Stimulated activated effector memory CD8-positive, alpha-beta T cell treated with anti-CD3 and anti-CD28 coated beads, Interleukin-12 subunit alpha, Interleukin-12 subunit beta, amount 100 ng/mL, for 72 hours (primary cell): ENCODE results near the gene SNU13.
"Not testable (repeated sequence)": the region's sequence is repeated elsewhere in the genome, so short reads cannot be mapped to it uniquely, and the experiment has no call there.

Source experiments
- ATAC-seq: fragments of 150-1000 bp; cut with Tn5 transposase; 2 replicates; pipeline ENCODE4 v1.10.0; 2021
- DNase-seq, 2 donors: peaks; one replicate each; pipeline ENCODE4 v3.0.0; 2021 to 2022; ENCODE audit warnings: low spot score in 2 of 2
- H3K27ac Mint-ChIP-seq: one replicate; pipeline ENCODE4 v1.8.0; 2022; ENCODE audit warnings: mild to moderate bottlenecking, mixed read lengths
- H3K36me3 Mint-ChIP-seq: one replicate; pipeline ENCODE4 v1.8.0; 2022; ENCODE audit warnings: mild to moderate bottlenecking, mixed read lengths
- H3K4me1 Mint-ChIP-seq: one replicate; pipeline ENCODE4 v1.8.0; 2022; ENCODE audit warnings: mixed read lengths
- H3K4me3 Mint-ChIP-seq: one replicate; pipeline ENCODE4 v1.8.0; 2022; ENCODE audit warnings: mild to moderate bottlenecking, mixed read lengths
- H3K9me3 Mint-ChIP-seq: one replicate; pipeline ENCODE4 v1.8.0; 2022; ENCODE audit warnings: mixed read lengths

SNU13 gene

GRCh38 chr22:41690476-41690875, 1.8 kb upstream of the SNU13 start:
- H3K27ac Mint-ChIP-seq, result peak overlapping the region; percentile 98
- peaks cover 7% of the 10 kb centered on the region for H3K36me3 Mint-ChIP-seq
- H3K9me3 Mint-ChIP-seq, result no peaks in the 10 kb centered on the region
- no peak for ATAC-seq
- peak overlapping the region; percentile 96 for H3K4me3 Mint-ChIP-seq
- H3K4me1 Mint-ChIP-seq, result peaks cover 26% of the 10 kb centered on the region
- no peak for DNase-seq

DNA sequence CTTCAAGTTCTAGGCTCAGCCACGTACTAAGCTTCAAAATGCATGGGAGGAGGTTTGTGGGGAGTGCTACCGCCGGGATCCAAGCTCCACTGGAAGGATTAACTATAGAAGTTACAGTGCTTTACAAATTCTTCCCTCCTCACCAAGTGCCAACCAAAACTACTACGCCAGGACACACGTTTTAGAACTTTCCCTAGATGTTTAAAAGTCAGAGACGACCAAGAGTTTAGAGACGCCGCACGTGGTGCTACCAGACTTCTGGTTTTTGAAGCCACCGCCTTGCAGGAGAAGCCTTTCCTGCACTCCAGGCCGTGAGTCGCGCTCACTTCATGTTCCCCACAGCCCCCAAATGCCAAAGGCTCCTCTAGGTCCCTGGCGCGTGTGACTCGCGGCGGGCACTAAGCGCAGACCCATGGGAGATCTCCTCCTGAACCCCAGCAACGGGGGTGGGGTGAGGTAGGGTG, 734 bp downstream of the SNU13 start:
- DNase-seq (no peak), ATAC-seq (peak; percentile 39)
- H3K36me3 Mint-ChIP-seq, result peaks cover 12% of the 10 kb centered on the region

GRCh38 chr22:41686890-41687289, 1.8 kb downstream of the SNU13 start:
- not testable (repeated sequence) for H3K9me3 Mint-ChIP-seq, ATAC-seq, DNase-seq
- Mint-ChIP-seq H3K4me3 (peak overlapping the region; percentile 96), H3K36me3 (peaks cover 21% of the 10 kb centered on the region), H3K4me1 (peaks cover 31% of the 10 kb centered on the region), H3K27ac (peak overlapping the region; percentile 98)

More for the DNA sequence above, 734 bp downstream of the SNU13 start:
- peak overlapping the region; percentile 96 for H3K4me3 Mint-ChIP-seq
- H3K4me1 Mint-ChIP-seq, result peaks cover 26% of the 10 kb centered on the region
- H3K9me3 Mint-ChIP-seq, result no peaks in the 10 kb centered on the region
- peak overlapping the region; percentile 98 for H3K27ac Mint-ChIP-seq

GRCh38 chr22:41684194-41684593, 4.5 kb downstream of the SNU13 start:
- DNase-seq (no peak), ATAC-seq (no peak)
- Mint-ChIP-seq H3K4me3 (no peak overlapping the region), H3K4me1 (peaks cover 25% of the 10 kb centered on the region), H3K9me3 (no peaks in the 10 kb centered on the region), H3K27ac (peak overlapping the region; percentile 29), H3K36me3 (peaks cover 48% of the 10 kb centered on the region)

GRCh38 chr22:41683616-41684015, 5.1 kb downstream of the SNU13 start:
- ATAC-seq (no peak), DNase-seq (no peak)
- Mint-ChIP-seq H3K27ac (no peak overlapping the region), H3K4me1 (peaks cover 22% of the 10 kb centered on the region), H3K36me3 (peaks cover 49% of the 10 kb centered on the region), H3K4me3 (peak overlapping the region; percentile 98), H3K9me3 (no peaks in the 10 kb centered on the region)

DNA sequence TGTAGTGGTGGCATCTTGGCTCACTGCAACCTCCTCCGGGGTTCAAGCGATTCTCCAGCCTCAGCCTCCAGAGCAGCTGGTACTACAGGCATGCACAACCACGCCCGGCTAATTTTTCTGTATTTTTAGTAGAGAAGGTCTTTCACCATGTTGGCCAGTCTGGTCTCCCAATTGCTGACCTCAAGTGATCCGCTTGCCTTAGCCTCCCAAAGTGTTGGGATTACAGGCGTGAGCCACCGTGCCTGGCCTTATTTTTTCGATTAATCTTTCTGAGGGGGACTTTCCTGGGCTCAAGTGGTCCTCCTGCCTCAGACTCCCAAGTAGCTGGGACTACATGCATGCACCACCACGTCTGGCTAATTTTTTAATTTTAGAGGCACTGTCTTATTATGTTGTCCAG, 5.6 kb downstream of the SNU13 start:
- Mint-ChIP-seq H3K4me1 (peaks cover 18% of the 10 kb centered on the region), H3K4me3 (peak overlapping the region; percentile 98), H3K36me3 (peaks cover 53% of the 10 kb centered on the region), H3K9me3 (no peaks in the 10 kb centered on the region), H3K27ac (peak overlapping the region; percentile 99)
- DNase-seq, result no peak
- no peak for ATAC-seq

GRCh38 chr22:41682033-41682807, 6.4 kb downstream of the SNU13 start:
- Mint-ChIP-seq H3K27ac (peak overlapping the region; percentile 99), H3K4me1 (peaks cover 18% of the 10 kb centered on the region), H3K9me3 (no peaks in the 10 kb centered on the region), H3K4me3 (peak overlapping the region; percentile 98), H3K36me3 (peaks cover 61% of the 10 kb centered on the region)
- DNase-seq (peak; percentile 73 to 91), ATAC-seq (peak; percentile 97)

DNA sequence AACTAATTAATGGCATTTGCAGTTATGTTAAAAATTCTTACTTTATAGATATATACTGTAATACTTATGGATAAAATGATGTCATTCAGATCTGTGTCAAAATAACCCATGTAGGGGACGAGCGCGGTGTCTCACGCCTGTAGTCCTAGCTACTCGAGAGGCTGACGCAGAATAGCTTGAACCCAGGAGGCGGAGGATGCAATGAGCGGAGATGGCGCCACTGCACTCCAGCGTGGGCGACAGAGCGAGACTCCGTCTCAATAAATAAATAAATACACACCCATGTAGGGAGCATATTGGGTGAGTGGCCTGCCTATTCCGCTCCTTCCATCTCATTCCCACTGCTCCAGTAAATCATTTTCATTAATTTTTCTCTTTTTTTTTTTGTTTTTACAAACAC, 7.1 kb downstream of the SNU13 start:
- Mint-ChIP-seq H3K36me3 (peaks cover 67% of the 10 kb centered on the region), H3K9me3 (no peaks in the 10 kb centered on the region), H3K4me1 (peaks cover 21% of the 10 kb centered on the region), H3K4me3 (peak overlapping the region; percentile 98), H3K27ac (peak overlapping the region; percentile 99)
- ATAC-seq (peak; percentile 69), DNase-seq (no peak)

GRCh38 chr22:41676134-41676533, 12.5 kb downstream of the SNU13 start:
- H3K27ac Mint-ChIP-seq, result peak overlapping the region; percentile 63
- H3K9me3 Mint-ChIP-seq, result no peaks in the 10 kb centered on the region
- H3K36me3 Mint-ChIP-seq, result peaks cover 99% of the 10 kb centered on the region

GRCh38 chr22:41674846-41675340, 13.8 kb downstream of the SNU13 start:
- no peaks in the 10 kb centered on the region for H3K9me3 Mint-ChIP-seq
- H3K4me3 Mint-ChIP-seq, result no peak overlapping the region

More at GRCh38 chr22:41676134-41676533, 12.5 kb downstream of the SNU13 start:
- DNase-seq (no peak), ATAC-seq (no peak)
- Mint-ChIP-seq H3K4me1 (peaks cover 26% of the 10 kb centered on the region), H3K4me3 (no peak overlapping the region)

DNA sequence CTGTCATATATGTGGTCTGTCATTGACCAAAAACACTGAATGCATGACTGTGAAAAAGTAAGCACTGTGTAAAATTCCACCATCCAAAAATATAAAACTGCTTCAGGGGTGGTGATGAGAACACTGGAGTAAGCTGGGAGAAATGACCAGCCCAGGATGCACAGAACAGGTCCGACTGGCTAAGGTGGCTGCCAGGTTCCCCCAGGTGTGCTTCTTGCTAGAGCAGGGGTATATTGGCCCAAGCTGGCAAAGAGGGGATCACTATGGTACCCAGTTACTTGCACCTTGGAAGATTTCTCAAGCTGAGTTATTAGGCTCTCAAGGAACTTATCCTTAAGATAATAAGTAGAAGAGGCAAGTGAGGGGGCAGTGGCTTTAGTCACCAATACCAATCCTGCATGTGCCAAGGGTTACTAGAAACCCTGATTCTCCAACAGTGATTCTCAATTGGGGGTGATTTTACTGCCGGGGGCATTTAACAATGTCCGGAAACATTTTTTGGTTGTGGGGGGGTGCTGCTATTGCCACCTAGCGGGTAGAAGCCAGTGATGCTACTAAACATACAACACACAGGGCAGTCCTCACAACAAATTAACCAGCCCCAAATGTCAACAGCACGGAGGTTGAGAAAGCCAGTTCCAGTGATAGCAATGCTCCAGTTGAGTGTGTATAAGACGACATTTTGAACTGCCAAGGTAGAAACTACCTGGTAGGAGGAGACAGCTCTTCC, 15.7 kb downstream of the SNU13 start:
- H3K4me3 Mint-ChIP-seq, result no peak overlapping the region
- DNase-seq (no peak), ATAC-seq (no peak)
- H3K9me3 Mint-ChIP-seq, result no peaks in the 10 kb centered on the region
- H3K27ac Mint-ChIP-seq, result no peak overlapping the region
- peaks cover 92% of the 10 kb centered on the region for H3K36me3 Mint-ChIP-seq
- H3K4me1 Mint-ChIP-seq, result peaks cover 20% of the 10 kb centered on the region

More at GRCh38 chr22:41674846-41675340, 13.8 kb downstream of the SNU13 start:
- DNase-seq (no peak), ATAC-seq (no peak)
- Mint-ChIP-seq H3K4me1 (peaks cover 21% of the 10 kb centered on the region), H3K36me3 (peaks cover 99% of the 10 kb centered on the region), H3K27ac (peak overlapping the region; percentile 84)

- Mint-ChIP-seq H3K4me1 (peaks cover 20% of the 10 kb centered on the region), H3K36me3 (peaks cover 92% of the 10 kb centered on the region)
- not testable (repeated sequence) for H3K27ac Mint-ChIP-seq, ATAC-seq, H3K9me3 Mint-ChIP-seq, DNase-seq, H3K4me3 Mint-ChIP-seq
These were observed 16.6 kb downstream of the SNU13 start for GRCh38 chr22:41672096-41672495.

DNA sequence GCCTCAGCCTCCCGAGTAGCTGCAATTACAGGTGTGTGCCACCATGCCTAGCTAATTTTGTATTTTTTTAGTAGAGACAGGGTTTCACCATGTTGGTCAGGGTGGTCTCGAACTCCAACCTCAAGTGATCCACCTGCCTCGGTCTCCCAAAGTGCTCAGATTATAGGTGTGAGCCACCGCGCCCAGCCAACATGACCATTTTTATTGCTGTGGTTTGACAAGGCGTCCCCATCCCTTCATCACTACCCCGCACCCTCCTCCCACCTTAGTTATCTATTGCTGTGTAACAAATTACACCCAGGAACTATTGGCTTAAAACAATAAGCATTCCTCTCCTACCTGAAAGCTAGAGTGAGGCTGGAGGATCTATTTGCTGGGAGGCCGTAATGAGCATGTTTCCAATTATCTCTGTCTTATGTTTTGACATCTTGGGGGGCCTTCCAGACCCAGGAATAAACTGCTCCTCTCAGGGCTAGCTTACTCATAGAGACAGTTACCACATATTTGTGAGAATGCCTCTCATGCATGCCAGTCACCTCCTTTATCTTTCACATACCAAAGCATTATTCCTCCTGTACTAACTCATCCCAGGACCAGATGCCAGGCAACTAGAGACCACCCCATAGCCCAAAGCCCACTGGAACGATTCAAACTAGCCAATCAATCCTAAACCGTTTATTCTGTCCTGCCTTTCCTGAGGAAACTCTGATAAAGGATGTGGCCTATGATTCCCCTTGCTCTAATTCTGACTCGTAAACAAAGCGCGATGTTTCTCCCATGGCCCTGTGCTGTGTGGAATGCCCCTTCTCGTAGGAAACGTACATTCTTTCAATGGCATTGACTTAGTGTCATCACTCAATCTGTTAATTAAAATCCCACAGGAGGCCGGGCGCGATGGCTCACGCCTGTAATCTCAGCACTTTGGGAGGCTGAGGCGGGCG, 19.4 kb downstream of the SNU13 start:
- DNase-seq, result no peak
- H3K36me3 Mint-ChIP-seq, result peaks cover 82% of the 10 kb centered on the region
- ATAC-seq, result no peak
- peak overlapping the region; percentile 32 for H3K27ac Mint-ChIP-seq
- no peak overlapping the region for H3K4me3 Mint-ChIP-seq
- no peaks in the 10 kb centered on the region for H3K9me3 Mint-ChIP-seq
- H3K4me1 Mint-ChIP-seq, result peaks cover 18% of the 10 kb centered on the region

DNA sequence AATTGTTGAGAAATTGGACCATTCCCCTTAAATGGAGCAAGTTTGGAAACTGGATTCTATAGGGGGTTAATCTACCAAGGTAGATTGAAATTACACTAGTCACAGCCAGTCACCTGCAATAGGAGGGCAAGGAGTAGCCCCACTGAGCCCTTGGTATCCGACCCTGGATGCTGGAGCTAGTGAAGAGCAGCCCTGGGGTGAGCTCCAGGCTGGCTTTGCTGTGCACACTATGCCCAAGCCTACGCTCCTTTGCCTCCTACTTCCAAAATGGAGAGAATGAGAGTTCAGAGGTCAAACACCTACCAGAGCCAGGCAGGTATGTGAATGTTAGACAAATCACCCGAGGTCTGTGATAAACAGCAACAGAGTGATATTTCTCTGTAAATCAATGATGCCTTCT, 23.7 kb downstream of the SNU13 start:
- no peaks in the 10 kb centered on the region for H3K9me3 Mint-ChIP-seq
- H3K4me1 Mint-ChIP-seq, result peaks cover 20% of the 10 kb centered on the region
- H3K27ac Mint-ChIP-seq, result peak overlapping the region; percentile 72
- DNase-seq (no peak), ATAC-seq (no peak)
- H3K36me3 Mint-ChIP-seq, result peaks cover 83% of the 10 kb centered on the region
- H3K4me3 Mint-ChIP-seq, result no peak overlapping the region

DNA sequence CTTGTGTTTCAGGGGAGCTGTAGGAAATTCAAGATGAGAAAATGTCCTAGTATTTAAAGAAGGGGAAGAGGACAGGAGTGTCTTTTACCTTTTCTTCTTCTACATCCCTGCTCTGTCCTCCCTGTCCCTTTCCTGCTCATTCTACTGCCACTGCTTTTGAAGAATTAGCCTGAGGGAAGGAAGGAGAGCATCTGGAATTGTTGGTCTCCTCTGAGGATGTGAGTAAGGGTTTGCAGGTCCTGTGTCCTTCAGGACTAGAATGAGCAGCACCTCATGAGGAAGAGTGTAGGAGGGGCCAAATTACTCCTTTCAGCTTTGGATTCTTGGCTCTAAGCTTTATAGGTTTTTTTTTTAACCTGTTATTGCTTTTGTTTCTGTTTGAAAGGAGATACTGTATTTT, 24.2 kb downstream of the SNU13 start:
- no peak for DNase-seq
- Mint-ChIP-seq H3K4me3 (no peak overlapping the region), H3K4me1 (peaks cover 20% of the 10 kb centered on the region), H3K9me3 (no peaks in the 10 kb centered on the region), H3K27ac (peak overlapping the region; percentile 72), H3K36me3 (peaks cover 87% of the 10 kb centered on the region)
- ATAC-seq, result no peak
